Lower leg skin (tissue), 4 donors: ENCODE results near the gene IFI6. TPM values are rescaled to one million over a fixed set of nuclear protein-coding genes. Genes with fewer than 3 reads are reported as not detected.
"Not testable (repeated sequence)": the region's sequence is repeated elsewhere in the genome, so short reads cannot be mapped to it uniquely, and the experiment has no call there.

ENCODE experiments used
- DNase-seq, 2 donors: peaks; one replicate each; pipeline ENCODE4 v3.0.0-alpha.2; 2019; ENCODE audit warnings: low spot score in 2 of 2
- H3K4me3 ChIP-seq: fragments of 200-600 bp; sonication (generic); 2 replicates; pipeline ENCODE4 v1.5.1; 2017; ENCODE audit warnings: mild to moderate bottlenecking, low read depth; ENCODE audit not compliant: poor library complexity, severe bottlenecking
- POLR2A ChIP-seq, 2 donors: fragments of 450-650 bp; IDR thresholded peaks; one replicate each; pipeline ENCODE4 v1.6.1; 2016 to 2017; ENCODE audit warnings: antibody characterized with exemption in 2 of 2, mild to moderate bottlenecking in 1 of 2, moderate library complexity in 1 of 2
- WGBS, 2 donors: methylation state at CpG; one replicate each; pipeline ENCODE4 v1.1.5; 2018; 5-methylcytosine and 5-hydroxymethylcytosine counted together
- intact Hi-C: fragments of 100-400 bp; cut with DNase I; formaldehyde crosslinking; loops from one replicate; pipeline ENCODE4 v1.15.0; 2023; ENCODE audit warnings: low total_unique reads
- total RNA-seq, 4 donors: library from RNA; depleted of rRNA; stranded (reverse); fragments of >200 nt; gene quantifications; one replicate each; pipeline ENCODE4 v1.1.0, GENCODE V29; 2016
- TF ChIP-seq, protein P1 (sequence below), 3 donors: fragments of 450-650 bp; IDR thresholded peaks; one replicate each; pipeline ENCODE4 v1.5.1; 2016; ENCODE audit warnings: antibody characterized with exemption in 3 of 3, mild to moderate bottlenecking in 3 of 3, moderate library complexity in 2 of 3

Gene IFI6
- total RNA-seq, 4 donors from 2014 or later: 11.8 to 21.4 (median 17.2) TPM

DNA sequence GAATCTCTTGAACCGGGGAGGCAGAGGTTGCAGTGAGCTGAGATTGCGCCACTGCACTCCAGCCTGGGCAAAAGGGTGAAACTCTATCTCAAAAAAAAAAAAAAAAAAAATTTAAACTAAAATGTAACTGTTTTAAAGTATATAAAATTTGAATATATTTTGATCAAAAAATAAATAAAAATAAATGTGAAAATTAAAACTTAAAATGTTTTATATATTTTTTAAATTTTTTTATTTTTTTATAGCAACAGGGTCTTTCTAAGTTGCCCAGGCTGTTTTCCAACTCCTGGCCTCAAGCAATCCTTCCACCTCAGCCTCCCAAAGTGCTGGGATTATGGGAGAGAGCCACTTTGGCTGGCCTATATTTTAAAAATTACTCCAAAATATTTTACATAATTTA lies 38.6 kb upstream of the IFI6 start:
- DNase-seq: no peak
- intact Hi-C loops: no loop called here
- TF ChIP-seq POLR2A (IDR thresholded peaks at IDR 0.05): no peak
- TF ChIP-seq, protein P1, sequence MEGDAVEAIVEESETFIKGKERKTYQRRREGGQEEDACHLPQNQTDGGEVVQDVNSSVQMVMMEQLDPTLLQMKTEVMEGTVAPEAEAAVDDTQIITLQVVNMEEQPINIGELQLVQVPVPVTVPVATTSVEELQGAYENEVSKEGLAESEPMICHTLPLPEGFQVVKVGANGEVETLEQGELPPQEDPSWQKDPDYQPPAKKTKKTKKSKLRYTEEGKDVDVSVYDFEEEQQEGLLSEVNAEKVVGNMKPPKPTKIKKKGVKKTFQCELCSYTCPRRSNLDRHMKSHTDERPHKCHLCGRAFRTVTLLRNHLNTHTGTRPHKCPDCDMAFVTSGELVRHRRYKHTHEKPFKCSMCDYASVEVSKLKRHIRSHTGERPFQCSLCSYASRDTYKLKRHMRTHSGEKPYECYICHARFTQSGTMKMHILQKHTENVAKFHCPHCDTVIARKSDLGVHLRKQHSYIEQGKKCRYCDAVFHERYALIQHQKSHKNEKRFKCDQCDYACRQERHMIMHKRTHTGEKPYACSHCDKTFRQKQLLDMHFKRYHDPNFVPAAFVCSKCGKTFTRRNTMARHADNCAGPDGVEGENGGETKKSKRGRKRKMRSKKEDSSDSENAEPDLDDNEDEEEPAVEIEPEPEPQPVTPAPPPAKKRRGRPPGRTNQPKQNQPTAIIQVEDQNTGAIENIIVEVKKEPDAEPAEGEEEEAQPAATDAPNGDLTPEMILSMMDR (IDR thresholded peaks at IDR 0.05): no peak
- no peak overlapping the region for H3K4me3 ChIP-seq
- 96 to 97% methylated on average over 2 of the region's 2 CpGs for WGBS, 2 donors

GRCh38 chr1:27705545-27705944 lies 33.6 kb upstream of the IFI6 start:
- no peak for TF ChIP-seq POLR2A (IDR thresholded peaks at IDR 0.05)
- TF ChIP-seq, protein P1 (IDR thresholded peaks at IDR 0.05): no peak
- WGBS, 2 donors: 71 to 82% methylated on average over 2 of the region's 2 CpGs
- intact Hi-C loops: no loop called here

GRCh38 chr1:27704958-27705357 lies 33.0 kb upstream of the IFI6 start:
- TF ChIP-seq, protein P1 (IDR thresholded peaks at IDR 0.05): no peak
- no peak for TF ChIP-seq POLR2A (IDR thresholded peaks at IDR 0.05)
- intact Hi-C loops: no loop called here
- DNase-seq: no peak
- 71 to 77% methylated on average over 4 of the region's 4 CpGs for WGBS, 2 donors
- no peak overlapping the region for H3K4me3 ChIP-seq

More at GRCh38 chr1:27705545-27705944, 33.6 kb upstream of the IFI6 start:
- no peak overlapping the region for H3K4me3 ChIP-seq
- DNase-seq: no peak

DNA sequence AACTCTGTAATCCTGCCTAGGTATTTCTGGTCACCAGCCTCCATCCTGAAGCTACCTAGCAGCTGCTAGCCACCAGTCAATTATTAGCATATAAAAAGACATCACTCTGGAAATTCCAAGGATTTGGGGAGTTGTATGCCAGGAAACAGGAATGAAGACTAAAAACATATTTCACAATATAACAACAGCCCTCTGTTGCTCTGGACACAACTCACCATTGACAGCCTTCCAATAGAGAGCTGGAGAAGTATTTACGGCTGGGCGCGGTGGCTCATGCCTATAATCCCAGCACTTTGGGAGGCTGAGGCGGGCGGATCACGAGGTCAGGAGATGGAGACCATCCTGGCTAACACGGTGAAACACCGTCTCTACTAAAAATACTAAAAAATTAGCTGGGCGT lies 24.8 kb upstream of the IFI6 start:
- H3K4me3 ChIP-seq, DNase-seq, intact Hi-C loops: not testable (repeated sequence)
- 68 to 69% methylated on average over 9 of the region's 9 CpGs for WGBS, 2 donors

DNA sequence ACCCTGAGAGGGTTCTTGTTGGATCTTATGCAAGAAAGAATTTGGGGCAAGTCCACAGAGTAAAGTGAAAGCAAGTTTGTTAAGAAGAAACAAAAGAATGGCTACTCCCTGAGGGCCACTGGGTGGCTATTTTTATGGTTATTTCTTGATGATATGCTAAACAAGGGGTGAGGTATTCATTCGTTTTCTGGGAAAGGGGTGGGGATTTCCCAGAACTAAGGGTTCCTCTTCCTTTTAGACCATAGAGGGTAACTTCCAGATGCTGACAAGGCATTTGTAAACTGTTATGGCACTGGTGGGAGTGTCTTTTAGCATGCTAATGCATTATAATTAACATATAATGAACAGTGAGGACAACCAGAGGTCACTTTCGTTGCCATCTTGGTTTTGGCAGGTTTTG lies 18.2 kb upstream of the IFI6 start:
- WGBS, 2 donors: 52 to 68% methylated on average over 2 of the region's 2 CpGs
- H3K4me3 ChIP-seq: no peak overlapping the region
- no peak for DNase-seq
- TF ChIP-seq POLR2A (IDR thresholded peaks at IDR 0.05): no peak
- intact Hi-C loops: no loop called here

DNA sequence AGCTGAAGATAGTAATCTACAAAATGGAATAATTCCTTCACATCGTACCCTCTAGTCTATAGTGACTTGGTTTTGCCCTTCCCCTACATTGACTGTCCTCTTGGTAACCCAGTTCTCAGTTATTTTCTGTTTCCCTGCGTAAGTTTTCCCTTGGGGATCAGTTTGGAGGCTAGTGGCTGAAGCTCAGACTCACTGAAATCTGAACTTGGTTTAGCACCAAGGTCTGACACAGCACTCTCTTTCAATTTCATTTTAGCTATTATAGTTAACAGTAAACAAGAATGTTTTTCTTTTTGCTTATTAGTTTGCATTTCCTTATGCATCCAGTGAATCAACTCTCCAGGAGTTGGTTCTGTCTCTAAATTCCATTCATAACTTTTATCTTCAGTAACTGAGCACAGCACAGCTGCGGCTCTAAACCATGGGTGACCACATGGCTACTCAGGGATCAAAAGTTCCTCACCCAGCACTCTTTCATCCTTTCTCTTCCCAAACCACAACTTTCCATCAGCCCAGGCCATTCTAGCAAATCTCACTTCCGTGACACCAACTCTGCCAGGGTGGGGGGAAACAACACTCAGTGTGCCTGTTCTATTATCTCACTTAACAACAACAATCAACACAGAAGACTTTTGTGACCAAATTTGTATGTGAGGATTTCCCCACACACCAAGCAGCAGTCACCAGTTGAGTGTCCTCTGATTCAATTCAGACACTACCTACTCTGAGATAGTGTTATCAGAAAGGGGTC lies 17.6 kb upstream of the IFI6 start:
- H3K4me3 ChIP-seq: no peak overlapping the region
- WGBS, 2 donors: 45 to 58% methylated on average over 4 of the region's 4 CpGs

More for the DNA sequence above, 17.6 kb upstream of the IFI6 start:
- DNase-seq: no peak
- TF ChIP-seq POLR2A (IDR thresholded peaks at IDR 0.05): no peak
- TF ChIP-seq, protein P1 (IDR thresholded peaks at IDR 0.05): no peak
- intact Hi-C loops: no loop called here
